GM18508 (cell line): ENCODE data around the gene MCF2L2.

Experiments used
- ATAC-seq: cut with Tn5 transposase; IDR thresholded peaks from one replicate; pipeline ENCODE4 v1.9.1; 2021; ENCODE audit warnings: moderate number of reproducible peaks; ENCODE audit not compliant: insufficient read depth, unreplicated experiment

Gene MCF2L2

GRCh38 chr3:183400352-183400751 lies 28.1 kb downstream of the MCF2L2 start:
- ATAC-seq = no peak

GRCh38 chr3:183396662-183397391 lies 31.6 kb downstream of the MCF2L2 start:
- ATAC-seq = no peak

GRCh38 chr3:183394150-183394549 lies 34.3 kb downstream of the MCF2L2 start:
- no peak for ATAC-seq

- ATAC-seq = no peak
These were observed 34.8 kb downstream of the MCF2L2 start for GRCh38 chr3:183393625-183394024.

- ATAC-seq = no peak
These were observed 36.0 kb downstream of the MCF2L2 start for GRCh38 chr3:183392186-183393034.

- no peak for ATAC-seq
These were observed 37.0 kb downstream of the MCF2L2 start for GRCh38 chr3:183391460-183391859.

GRCh38 chr3:183390844-183391243 lies 37.6 kb downstream of the MCF2L2 start:
- ATAC-seq = no peak

GRCh38 chr3:183388213-183388895 lies 40.1 kb downstream of the MCF2L2 start:
- ATAC-seq = no peak

- no peak for ATAC-seq
These were observed 40.6 kb downstream of the MCF2L2 start for GRCh38 chr3:183387797-183388196.

- ATAC-seq = no peak
These were observed 41.8 kb downstream of the MCF2L2 start for GRCh38 chr3:183386651-183387050.

GRCh38 chr3:183385698-183386613 lies 42.5 kb downstream of the MCF2L2 start:
- ATAC-seq = no peak

GRCh38 chr3:183381673-183382072 lies 46.7 kb downstream of the MCF2L2 start:
- ATAC-seq = no peak

- no peak for ATAC-seq
These were observed 47.2 kb downstream of the MCF2L2 start for GRCh38 chr3:183381179-183381578.

- no peak for ATAC-seq
These were observed 49.5 kb downstream of the MCF2L2 start for GRCh38 chr3:183378951-183379350.

- no peak for ATAC-seq
These were observed 49.9 kb downstream of the MCF2L2 start for GRCh38 chr3:183378545-183378944.

GRCh38 chr3:183378008-183378407 lies 50.4 kb downstream of the MCF2L2 start:
- ATAC-seq = no peak

GRCh38 chr3:183377307-183377959 lies 51.0 kb downstream of the MCF2L2 start:
- ATAC-seq = no peak

- no peak for ATAC-seq
These were observed 52.6 kb downstream of the MCF2L2 start for GRCh38 chr3:183375787-183376186.

- ATAC-seq = no peak
These were observed 53.1 kb downstream of the MCF2L2 start for GRCh38 chr3:183375337-183375736.
